Osteoblast (primary cell): ENCODE data around the gene CEP63. TPM values are rescaled to one million over a fixed set of nuclear protein-coding genes. Genes with fewer than 3 reads are reported as not detected.
A peak's percentile ranks its signal among the peaks of the same experiment; 100 is the strongest.

Experiments used
- DNase-seq: peaks from one replicate; pipeline ENCODE4 v3.0.0; 2011; ENCODE audit warnings: low spot score, mixed read lengths; ENCODE audit not compliant: insufficient read length; ENCODE audit errors: missing footprints
- H2AFZ ChIP-seq: 2 replicates; pipeline ENCODE4 v1.6.0; 2011; ENCODE audit warnings: mild to moderate bottlenecking, low read length
- H3K27ac ChIP-seq: 2 replicates; pipeline ENCODE4 v1.5.1; 2011; ENCODE audit warnings: mild to moderate bottlenecking, low read depth, low read length, moderate library complexity
- H3K27me3 ChIP-seq: 2 replicates; pipeline ENCODE4 v1.6.0; 2012; ENCODE audit warnings: mild to moderate bottlenecking, control low read depth, inconsistent platforms, low read length, moderate library complexity; ENCODE audit not compliant: insufficient read depth
- H3K36me3 ChIP-seq: 2 replicates; pipeline ENCODE4 v1.5.1; 2011; ENCODE audit warnings: mild to moderate bottlenecking, low read length, control low read depth, moderate library complexity; ENCODE audit not compliant: insufficient read depth
- H3K4me1 ChIP-seq: 2 replicates; pipeline ENCODE4 v1.5.1; 2011; ENCODE audit warnings: mild to moderate bottlenecking, low read length, control low read depth, moderate library complexity; ENCODE audit not compliant: insufficient read depth
- H3K4me2 ChIP-seq: 2 replicates; pipeline ENCODE4 v1.6.0; 2011; ENCODE audit warnings: mild to moderate bottlenecking, low read length; ENCODE audit not compliant: insufficient read depth
- H3K4me3 ChIP-seq: fragments of 200-600 bp; sonication (generic); 3 replicates; pipeline ENCODE4 v1.5.1; 2012; ENCODE audit warnings: mild to moderate bottlenecking, low read length, inconsistent platforms; ENCODE audit not compliant: insufficient read depth
- H3K79me2 ChIP-seq: 2 replicates; pipeline ENCODE4 v1.6.0; 2012; ENCODE audit warnings: mild to moderate bottlenecking, low read length, control low read depth, inconsistent platforms; ENCODE audit not compliant: insufficient read depth
- H3K9me3 ChIP-seq: 2 replicates; pipeline ENCODE4 v1.5.1; 2011; ENCODE audit warnings: low read depth, low read length, control low read depth
- H4K20me1 ChIP-seq: 2 replicates; pipeline ENCODE4 v1.6.0; 2012; ENCODE audit warnings: mild to moderate bottlenecking, low read length, control low read depth; ENCODE audit not compliant: insufficient read depth
- CTCF ChIP-seq: IDR thresholded peaks from 2 replicates; pipeline ENCODE4 v1.5.1; 2011; ENCODE audit warnings: mild to moderate bottlenecking, low read depth, low read length, moderate library complexity; ENCODE audit errors: extremely low read depth
- total RNA-seq: library from RNA; depleted of rRNA; stranded (reverse); fragments of >200 nt; gene quantifications from 2 replicates; pipeline ENCODE4 v1.2.3, GENCODE V29; 2012

Gene CEP63
- total RNA-seq, result 15.9 and 42.4 TPM in 2 replicates

GRCh38 chr3:134485718-134486576 lies at the start of gene CEP63, which contains the start of gene ANAPC13:
Gene CEP63 (plus strand): TSS chr3:134486057. CDS start chr3:134495321, 9,264 bp downstream.
Gene ANAPC13 (minus strand): TSS chr3:134485985. CDS start chr3:134482904, 3,081 bp downstream.
- TF ChIP-seq CTCF, result no peak
- Histone ChIP-seq H3K4me1 (peaks cover 49% of the 10 kb centered on the region), H3K27me3 (no peaks in the 10 kb centered on the region), H3K4me3 (peak within 1 kb of the TSS; percentile 86), H3K9me3 (no peaks in the 10 kb centered on the region), H3K36me3 (peaks cover 18% of the 10 kb centered on the region), H2AFZ (peak within 1 kb of the TSS; percentile 71), H3K79me2 (peaks cover 73% of the 10 kb centered on the region), H3K4me2 (peak within 1 kb of the TSS; percentile 99), H4K20me1 (no peaks in the 10 kb centered on the region), H3K27ac (peak within 1 kb of the TSS; percentile 99)
- peak; percentile 97 for DNase-seq

GRCh38 chr3:134437211-134437752 lies 48.6 kb upstream of the CEP63 start:
- no peak for TF ChIP-seq CTCF
- Histone ChIP-seq H3K27me3 (no peaks in the 10 kb centered on the region), H4K20me1 (no peaks in the 10 kb centered on the region), H3K4me3 (no peak overlapping the region), H2AFZ (no peak overlapping the region), H3K4me2 (no peak overlapping the region), H3K27ac (no peak overlapping the region), H3K4me1 (peaks cover 10% of the 10 kb centered on the region), H3K36me3 (no peaks in the 10 kb centered on the region), H3K9me3 (no peaks in the 10 kb centered on the region), H3K79me2 (no peaks in the 10 kb centered on the region)
- no peak for DNase-seq

GRCh38 chr3:134441321-134441720 lies 44.5 kb upstream of the CEP63 start:
- H3K4me1 ChIP-seq, result peaks cover 25% of the 10 kb centered on the region
- H2AFZ ChIP-seq, result no peak overlapping the region
- no peak for DNase-seq
- no peak for TF ChIP-seq CTCF
- no peaks in the 10 kb centered on the region for H3K36me3 ChIP-seq
- no peak overlapping the region for H3K4me2 ChIP-seq
- no peaks in the 10 kb centered on the region for H3K27me3 ChIP-seq
- no peak overlapping the region for H3K27ac ChIP-seq
- H3K9me3 ChIP-seq, result no peaks in the 10 kb centered on the region
- H3K79me2 ChIP-seq, result no peaks in the 10 kb centered on the region
- no peaks in the 10 kb centered on the region for H4K20me1 ChIP-seq
- H3K4me3 ChIP-seq, result no peak overlapping the region

- Histone ChIP-seq H3K4me3 (no peak overlapping the region), H3K27ac (no peak overlapping the region), H4K20me1 (no peaks in the 10 kb centered on the region), H3K36me3 (no peaks in the 10 kb centered on the region), H3K9me3 (no peaks in the 10 kb centered on the region), H3K27me3 (no peaks in the 10 kb centered on the region), H3K4me1 (peaks cover 30% of the 10 kb centered on the region), H3K4me2 (no peak overlapping the region), H3K79me2 (no peaks in the 10 kb centered on the region), H2AFZ (peak overlapping the region; percentile 18)
- no peak for DNase-seq
- TF ChIP-seq CTCF, result no peak
Measured at GRCh38 chr3:134441821-134442220, 44.0 kb upstream of the CEP63 start.
